Activated CD4-positive, alpha-beta T cell treated with anti-CD3 and anti-CD28 coated beads, Interleukin-2, amount 50 U/mL, for 4 hours (primary cell): ENCODE data around the gene SLBP.
A peak's percentile ranks its signal among the peaks of the same experiment; 100 is the strongest.

Experiments used
- DNase-seq, 2 experiments: peaks; one replicate each; pipeline ENCODE4 v3.0.0-alpha.2; 2020

SLBP gene

DNA sequence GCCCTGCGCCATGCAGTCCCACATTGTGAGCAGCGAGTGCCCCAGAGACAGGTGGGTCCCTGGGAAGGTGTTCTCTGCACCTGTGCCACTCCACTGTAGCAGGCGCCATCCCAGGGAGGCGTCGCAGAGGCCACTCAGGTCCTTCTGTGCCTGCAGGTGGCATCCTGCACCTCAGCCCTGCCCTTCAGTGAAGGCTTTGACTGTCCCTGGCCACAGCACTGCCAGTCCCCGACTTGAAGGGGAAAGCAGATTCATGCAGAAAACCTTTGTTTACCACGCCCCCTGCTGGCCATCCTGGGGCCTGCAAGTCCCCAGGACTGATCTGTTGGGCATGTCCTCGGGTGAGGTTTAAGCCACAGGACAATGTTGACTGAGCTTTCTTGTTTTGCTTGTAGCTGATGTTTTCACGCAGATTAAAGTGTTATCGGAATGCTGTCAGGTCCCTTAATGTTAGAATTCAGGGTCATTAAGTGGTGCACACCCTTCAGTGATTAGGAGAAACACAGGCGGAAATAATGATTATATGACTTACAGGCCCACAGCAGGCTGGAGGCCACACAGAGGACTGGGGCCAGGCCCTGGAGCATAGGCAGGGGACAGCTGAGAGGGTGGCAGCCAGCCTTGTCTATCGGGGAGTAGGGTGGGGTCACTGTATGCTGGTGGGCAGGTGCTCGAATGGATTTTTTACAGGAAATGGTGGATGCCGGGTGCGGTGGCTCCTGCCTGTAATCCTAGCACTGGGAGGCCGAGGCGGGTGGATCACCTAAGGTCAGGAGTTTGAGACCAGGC lies 14.2 kb upstream of the SLBP start:
- peak; percentile 90 to 92 for DNase-seq

DNA sequence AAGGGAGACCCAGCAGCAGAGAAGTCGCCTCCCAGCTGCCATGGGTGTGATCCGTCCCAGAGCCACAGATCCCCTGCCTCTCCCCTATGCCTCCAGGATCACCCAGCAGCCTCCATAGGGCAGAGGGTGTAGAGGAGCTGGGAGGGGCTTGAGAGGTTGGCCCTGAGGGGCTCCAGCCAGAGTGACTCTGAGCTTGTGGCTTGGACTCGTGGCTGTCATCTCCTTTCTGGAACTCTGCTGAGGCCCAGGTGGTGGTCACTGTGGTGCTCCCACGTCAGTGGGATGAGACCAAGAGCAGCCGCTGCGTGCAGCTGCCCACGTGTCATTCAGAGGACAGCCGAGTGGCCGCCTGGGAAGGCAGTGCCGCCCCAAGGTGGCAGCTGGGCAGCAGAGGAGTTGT lies 13.4 kb upstream of the SLBP start:
- DNase-seq = no peak

DNA sequence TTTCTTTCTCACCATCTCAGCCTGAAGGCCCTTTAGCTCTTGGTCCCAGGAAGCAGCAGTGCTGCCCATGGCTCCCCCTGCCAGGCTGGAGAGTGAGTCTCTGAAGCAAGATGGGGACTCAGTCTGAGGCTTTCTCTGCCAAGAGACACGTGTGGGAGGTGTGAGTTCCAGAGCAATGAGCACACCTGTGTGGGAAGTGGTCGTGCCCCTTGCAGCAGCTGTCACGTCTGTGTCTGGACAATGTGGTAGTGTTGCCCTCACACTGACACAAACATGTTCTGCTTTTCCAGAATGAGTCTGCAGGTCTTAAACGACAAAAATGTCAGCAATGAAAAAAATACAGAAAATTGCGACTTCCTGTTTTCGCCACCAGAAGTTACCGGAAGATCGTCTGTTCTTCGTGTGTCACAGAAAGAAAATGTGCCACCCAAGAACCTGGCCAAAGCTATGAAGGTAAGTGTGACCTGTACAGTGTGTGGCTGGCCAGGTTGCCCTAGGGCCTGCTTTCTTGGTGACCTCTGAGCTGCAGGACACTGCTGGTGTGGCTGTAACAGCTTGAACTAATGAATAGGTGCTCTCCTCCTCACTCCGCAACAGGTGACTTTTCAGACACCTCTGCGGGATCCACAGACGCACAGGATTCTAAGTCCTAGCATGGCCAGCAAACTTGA lies 11.1 kb upstream of the SLBP start:
- peak in 1 of 2 experiments; percentile 39 for DNase-seq

DNA sequence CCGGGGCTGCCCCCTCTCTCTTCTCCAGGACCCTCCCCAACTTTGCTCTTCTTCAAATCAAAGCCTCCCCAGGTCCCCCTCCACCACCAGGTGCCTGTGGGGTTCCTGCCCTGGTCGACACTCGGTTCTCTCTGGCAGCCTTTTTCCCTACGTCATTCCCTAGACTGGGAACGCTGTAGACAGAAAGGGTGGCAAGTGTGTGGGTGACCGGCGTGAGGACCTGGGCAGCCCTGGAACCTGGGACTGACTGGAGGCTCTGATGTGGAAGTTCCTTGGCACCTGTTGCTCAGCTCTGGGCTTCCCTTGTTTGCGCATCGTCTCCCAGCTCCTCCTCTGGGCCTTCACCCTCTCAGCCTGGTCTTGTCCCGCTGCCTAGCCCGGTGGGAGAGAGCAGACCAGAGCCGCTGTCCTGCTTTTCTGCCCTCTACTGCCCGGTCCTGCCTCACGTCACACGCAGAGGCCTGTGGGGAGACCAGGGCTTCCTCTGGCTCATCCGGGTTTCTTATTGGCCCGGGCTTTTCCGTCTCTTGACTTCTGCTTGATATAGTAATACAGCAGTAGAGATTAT lies 10.5 kb upstream of the SLBP start:
- no peak for DNase-seq

DNA sequence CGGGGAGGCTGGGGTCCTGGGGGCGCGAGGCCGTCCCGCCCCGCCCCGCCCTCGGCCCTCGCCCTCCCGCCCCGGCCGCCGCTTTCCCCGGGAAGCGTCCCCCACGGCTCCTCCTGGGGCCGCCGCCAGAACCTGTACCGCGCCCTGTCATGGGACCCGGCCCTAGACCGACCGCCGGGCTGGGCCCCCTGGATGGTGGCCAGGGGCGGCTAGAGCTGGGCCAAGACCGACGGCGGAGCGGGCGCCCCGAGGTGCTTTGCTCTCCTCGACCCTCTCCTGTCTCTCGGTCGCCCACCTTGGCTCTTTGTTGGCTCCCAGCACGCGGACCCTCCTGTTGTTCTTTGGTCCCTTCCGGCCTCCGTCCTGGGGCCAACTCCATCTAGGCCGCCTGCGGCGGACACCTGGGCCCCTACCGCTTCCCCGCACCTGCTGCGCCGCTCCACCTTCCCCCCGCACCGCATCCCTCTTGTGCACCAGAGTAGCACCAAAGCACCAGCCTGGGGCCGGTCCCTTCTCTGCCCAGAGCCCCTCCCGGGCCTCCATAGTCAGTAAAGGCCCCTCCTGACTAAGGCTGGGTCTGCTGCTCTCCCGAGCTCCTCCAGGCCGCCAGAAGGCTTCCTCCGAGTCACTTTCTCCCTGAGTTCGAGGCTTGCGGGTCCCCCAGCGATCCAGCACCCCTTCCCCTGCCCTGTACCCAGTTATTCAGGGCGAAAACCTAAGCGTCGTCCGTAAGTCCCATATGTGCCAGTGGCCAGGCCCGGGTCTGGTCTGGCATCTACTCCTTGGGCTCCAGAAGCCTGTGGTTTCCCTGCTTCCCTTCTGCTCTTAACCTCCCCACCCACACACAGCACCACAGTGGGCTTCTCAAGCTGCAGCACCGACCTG lies 9.8 kb upstream of the SLBP start:
- no peak for DNase-seq

DNA sequence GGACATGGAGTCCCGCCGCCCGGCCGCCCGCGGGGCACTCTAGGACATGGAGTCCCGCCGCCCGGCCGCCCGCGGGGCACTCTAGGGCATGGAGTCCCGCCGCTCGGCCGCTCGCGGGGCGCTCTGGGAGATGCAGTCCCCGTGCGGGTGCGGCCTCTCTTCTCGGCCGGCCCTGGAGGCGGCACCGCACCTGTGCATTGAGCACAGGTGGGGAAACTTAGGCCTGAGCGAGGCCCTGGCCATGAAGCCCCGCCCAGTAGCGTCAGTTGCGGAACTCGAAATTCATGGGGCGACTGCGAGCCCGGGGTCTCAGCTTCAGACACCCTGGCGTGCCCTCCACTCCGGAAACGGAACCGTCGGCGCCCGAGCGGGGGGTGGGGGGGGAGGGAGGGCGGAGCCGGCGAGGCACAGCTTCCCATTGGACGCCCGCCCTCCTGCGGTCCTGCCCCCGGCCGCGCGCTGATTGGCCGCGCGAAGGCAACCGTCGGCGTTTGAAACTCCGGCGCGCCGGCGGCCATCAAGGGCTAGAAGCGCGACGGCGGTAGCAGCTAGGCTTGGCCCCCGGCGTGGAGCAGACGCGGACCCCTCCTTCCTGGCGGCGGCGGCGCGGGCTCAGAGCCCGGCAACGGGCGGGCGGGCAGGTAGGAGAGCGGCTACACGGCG lies 9.0 kb upstream of the SLBP start, which contains the start of the genes TACC3 and TMEM129:
TSS of gene TACC3 (plus strand) at position 519 of the 663 bp plus-strand sequence. CDS start 1,901 bp downstream, outside the sequence.
TSS of gene TMEM129 (minus strand) at position 321 of the 663 bp plus-strand sequence. CDS start 486 bp downstream, outside the sequence.
- DNase-seq = peak; percentile 92 to 94

DNA sequence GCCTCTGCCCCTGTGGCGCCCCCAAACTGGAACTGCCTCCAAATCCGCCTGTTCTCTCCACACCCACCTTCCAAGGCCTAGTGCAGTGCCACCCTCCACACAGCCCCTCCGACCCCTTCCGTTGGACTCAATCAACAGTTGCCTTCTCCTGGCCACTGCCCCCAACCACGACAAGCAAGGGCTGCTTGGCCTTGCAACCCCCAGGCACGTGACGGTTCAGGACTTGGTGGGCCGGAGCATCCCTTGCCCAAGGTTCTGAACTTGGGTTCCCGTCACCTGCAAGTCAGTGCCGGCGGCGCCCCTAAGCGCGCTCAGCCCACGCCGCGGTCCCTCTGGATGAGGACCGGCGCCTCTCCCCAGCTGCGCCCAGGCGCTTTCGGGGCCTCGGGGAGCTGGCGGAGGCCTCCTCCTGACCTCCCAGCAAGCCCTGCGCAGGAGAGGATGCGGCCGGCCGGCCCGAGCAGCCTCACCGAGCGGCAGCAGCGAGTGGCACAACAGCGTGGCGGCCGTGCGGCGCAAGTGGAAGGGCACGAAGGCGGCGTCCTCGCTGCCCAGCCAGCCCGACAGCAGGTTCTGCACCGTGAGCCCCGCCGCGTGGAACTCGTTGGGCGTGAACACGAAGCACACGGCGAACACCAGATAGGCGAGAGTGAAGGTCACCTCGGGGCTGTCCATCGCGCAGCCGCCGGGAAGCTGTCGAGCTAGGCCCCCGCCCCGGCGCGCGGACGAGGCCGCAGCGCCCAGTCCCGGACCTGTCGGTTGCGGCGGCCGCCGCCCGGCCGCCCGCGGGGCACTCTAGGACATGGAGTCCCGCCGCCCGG lies 8.3 kb upstream of the SLBP start:
- DNase-seq = no peak

DNA sequence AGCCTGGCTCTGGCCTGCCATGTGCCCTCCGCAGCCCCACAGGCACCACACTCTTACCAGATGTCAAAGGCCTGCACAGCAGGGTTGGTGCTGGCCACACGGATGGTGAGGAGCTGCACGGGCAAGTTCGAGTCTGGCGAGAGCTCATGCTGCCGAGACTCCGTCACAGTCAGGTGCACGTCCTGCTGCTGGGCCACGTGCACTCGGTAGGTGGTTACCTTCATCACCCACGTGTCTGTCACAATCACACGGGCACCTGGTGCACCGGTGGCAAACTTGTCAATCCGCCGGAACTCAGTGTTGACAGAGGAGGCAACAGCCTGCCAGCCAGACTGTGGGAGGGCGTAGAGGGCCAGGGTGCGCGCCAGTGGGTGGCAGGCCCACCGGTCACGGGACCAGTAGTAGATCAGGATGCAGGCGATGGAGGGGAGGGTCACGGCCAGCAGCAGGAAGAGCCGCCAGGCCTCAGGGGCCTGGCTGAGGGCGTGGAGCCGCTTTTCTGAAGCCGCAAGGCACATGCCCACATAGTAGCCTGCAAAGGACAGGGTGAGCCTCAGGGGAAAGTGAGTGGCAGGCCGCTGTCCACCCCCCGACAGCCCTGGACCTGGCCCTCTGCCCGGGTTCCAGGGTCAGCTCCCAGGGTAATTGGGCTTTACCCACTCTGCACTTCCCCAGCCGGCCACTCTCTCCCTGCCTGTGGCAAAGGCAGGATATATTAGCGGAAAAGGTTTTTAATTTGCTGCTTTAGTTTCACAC lies 6.2 kb upstream of the SLBP start:
- DNase-seq = no peak

DNA sequence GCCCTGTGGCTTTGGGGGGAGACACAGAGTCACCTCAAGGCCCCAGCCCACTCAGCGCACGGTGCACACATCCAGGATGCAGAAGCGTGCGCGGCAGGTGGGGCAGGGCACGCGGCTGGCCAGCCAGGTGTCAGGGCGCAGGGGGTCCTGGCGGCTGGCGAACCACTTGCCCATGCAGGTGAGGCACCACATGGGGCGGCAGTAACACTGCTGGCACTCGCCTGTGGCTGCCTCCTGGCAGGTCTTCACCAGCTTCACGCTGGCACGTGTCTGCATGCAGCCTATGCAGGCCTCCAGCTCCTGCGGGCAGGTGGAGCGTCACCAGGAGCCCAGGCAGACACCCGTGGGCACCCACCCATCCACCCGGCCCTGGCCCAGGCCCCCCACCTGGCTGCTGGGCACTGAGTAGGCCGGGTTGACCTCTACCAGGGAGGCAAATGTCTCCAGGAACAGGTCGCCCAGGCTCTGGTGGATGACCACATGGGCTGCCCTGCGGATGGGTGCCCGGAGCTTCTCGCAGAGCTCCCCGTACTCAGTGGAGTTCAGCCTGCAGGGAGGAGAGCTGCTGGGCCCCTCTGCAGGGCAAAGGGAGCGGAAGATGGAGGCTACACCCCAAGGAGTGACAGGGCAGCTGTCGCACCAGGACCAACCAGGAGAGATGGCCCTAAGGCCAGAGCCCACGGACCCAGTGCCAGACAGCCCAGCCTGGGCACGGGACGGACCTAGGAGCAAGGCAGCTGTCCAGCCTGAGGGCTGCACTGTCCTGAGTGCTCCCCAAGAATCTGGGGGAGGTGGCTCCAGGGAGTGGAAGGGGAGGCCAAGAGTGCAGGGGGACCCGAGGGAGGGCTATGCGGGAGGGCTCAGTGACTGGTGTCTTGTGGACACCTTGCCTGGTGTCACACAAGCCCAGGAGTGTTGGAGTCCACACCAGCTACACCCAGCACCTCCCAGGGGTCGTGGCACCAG lies 5.3 kb upstream of the SLBP start:
- DNase-seq = no peak

DNA sequence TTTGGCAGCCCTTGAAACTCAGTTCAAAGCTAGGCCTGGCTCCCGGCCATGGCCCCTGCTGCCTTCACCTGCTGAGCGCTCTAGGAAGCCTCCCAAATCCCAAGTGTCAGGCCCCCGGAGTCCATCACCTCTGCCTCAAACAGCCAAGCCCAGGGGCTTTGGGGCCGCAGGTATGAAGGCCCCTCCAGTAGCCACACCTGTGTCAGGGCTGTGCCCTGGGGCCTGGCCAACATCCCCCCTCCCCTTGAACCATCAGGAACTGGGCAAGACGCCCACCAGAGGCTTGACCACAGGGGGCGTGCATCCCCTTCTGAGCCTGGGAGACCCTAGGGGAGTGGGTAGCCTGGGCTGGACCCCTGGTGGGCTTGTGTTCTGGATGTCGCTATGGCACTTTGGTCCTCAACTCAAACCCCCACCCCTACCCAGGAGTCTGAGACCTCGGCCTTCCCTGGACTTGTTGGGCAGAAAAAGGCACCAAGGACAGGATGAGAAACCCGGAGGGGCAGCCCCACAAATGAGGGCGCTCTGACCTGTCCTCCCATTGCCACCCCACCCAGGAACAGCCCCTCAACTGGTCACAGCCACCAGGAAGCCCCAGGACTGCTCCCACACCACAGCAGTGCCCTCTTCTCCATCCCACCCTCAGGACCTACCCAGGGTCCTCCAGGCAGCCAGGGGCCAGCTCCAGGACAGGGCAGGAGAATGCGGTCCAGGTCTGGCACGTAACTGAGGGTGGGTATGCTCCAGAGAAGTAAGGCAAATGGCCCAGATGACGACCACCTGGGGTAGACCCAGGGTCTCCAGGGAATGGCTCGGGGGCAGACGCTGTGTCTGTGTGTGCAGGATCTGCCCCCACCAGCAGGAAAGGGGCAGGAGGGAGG lies 4.2 kb upstream of the SLBP start:
- no peak for DNase-seq

DNA sequence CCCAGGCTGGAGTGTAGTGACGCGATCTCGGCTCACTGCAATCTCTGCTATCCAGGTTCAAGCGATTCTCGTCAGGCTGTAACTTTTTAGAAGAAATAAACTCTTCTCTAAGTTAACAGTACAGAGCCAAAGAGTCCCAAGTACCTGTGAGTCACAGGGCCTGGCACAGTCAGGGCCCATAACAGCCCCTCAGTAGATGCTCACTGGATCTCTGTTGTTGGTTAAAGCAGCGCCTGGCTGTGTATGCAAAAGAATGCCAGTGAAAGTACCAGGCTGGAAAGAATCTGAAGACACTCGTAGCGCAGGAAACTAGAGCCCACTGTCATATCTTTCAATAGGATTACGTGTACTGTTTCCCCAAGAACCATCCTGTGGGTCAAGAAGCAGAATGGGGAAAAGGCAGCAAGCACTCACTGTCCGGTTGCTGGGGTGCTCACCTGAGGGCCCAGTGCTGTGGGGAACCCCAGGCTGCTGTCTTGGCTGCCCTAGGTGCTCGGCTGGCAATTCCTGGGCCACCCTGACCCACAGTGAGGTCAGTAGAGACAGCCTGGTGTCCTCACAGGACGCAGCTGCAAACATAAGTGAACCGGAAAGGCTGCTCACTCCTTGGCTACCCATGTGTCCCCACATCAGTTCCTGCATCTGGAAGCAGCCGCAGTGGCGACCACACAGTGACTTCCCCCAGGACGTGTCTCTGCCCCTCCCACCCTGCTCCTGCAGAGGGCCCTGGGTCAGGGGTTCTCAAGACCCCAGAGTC lies 3.1 kb upstream of the SLBP start:
- DNase-seq = no peak

DNA sequence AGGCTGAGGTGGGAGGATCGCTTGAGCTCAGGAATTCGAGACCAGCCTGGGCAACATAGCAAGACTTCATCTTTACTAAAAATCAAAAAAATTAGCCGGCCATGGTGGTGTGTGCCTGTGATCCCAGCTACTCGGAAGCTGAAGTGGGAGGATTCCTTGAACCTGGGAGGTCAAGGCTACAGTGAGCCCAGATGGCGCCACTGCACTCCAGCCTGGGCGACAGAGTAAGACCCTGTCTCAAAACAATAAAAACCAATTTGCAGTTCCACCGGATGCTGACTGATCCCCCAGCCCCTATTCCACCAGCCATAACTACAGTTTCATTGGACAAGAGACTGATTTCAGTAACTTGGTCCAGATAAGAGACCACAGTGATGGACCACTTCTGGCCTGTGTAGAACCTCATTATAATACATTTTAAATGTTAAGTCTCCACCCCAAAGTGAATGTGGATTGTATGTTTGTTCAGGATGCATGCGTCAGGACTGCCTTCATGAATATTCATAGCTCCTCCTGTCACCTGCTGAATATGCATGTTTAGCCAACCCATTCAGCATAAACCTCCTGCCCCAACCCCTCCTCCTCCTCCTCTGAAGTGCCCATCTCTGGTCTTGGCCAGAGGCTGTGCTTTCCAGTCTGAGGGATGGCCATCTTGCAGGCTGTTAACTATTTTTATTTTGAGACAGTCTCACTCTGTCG lies 2.3 kb upstream of the SLBP start:
- DNase-seq = no peak

DNA sequence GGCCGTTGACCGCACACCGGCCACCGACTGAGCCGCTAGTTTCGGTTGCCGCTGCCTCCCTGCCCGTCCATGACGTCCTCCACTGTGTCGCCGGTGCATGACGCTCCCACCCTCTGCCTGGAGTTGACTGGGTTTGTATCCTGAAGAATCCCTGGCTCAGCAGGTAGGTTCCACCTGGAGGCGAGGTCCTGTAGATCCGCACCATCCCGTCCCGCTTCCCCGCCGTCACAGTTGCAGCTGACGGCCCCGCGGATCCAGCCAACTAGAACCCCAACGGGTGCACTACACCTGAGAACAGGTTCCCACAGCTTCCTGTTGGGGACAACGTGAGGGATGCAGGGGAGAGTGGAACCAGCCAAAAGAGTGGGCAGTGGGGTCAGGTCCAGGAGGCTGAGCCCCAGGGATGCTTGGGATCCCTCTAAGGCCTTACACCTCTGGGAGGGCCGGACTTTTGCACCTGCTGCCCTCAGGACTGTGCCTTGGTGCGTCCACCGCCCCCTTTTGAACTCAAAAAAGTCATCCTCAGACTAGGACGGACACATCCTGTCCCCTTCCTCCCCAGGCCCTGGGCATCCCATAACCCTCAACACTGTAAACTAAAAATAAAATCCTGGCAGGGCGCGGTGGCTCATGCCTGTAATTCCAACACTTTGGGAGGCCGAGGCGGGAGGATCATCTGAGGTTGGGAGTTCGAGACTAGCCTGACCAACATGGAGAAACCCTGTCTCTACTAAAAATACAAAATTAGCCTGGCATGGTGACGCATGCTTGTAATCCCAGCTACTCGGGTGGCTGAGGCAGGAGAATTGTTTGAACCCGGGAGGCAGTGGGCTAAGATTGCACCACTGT lies 1.1 kb upstream of the SLBP start:
- DNase-seq = no peak

DNA sequence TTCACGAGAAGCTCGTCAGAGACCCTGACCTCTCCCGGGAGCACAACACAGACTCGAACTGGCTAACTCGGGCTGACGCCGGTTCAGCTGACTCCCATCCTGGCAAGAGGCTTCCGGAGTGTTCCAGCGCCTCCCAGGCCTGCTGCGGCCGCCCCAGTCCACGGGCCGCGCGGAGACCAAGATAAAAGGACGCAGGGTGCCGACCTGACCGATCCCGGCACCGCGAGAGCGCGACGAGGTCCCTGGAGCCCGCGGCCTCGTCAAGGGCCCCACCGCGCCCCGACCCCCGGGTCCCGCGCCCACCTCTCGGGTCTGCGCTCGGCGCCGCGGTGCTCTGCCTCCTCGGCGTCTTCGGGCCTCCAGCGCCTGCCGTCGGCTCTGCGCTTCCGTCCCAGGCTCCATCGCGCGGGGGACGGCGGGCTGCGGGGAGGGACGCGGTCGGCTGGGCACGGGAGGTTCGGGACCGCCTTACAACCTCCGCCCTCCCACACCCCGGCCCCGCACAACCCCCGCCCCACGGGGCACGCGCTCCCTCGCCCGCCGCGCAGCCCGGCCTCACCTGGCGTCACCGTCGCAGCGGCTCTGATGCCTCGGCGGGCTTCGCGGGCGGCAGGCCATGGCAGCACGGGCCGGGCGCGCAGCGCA lies 426 bp downstream of the SLBP start:
- DNase-seq = no peak

DNA sequence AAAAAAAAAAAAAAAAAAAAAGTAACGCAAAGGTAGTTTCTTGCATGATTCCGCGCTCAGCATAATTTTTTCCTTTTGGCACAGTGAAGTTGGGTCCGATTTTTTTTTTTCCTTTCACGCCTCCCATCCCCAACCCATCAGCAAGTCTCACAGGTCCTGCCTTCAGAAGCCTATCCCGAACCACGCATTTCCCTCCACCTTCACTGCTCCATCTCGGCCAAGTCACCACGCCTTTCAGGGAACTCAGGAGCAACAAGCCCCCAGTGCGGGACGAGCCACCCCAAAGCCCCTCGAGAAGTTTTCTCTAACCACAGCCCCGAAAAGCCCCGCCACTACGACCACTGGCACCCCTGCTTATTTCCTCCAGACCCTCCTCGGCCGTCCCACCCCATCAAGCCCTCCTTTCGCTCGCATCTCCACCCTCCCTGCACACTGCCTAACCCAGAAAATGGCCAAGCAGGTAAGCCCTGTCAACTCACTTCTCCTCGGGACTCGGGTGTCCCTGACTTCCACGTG lies 1.0 kb downstream of the SLBP start:
- DNase-seq = no peak
